Measurements from ENCODE around the gene LHFPL3. TPM values are rescaled to one million over a fixed set of nuclear protein-coding genes. Genes with fewer than 3 reads are reported as not detected.
A peak's percentile ranks its signal among the peaks of the same experiment; 100 is the strongest.

Gene LHFPL3
- total RNA-seq, 1 experiment from 2014 or later, result not detected

DNA sequence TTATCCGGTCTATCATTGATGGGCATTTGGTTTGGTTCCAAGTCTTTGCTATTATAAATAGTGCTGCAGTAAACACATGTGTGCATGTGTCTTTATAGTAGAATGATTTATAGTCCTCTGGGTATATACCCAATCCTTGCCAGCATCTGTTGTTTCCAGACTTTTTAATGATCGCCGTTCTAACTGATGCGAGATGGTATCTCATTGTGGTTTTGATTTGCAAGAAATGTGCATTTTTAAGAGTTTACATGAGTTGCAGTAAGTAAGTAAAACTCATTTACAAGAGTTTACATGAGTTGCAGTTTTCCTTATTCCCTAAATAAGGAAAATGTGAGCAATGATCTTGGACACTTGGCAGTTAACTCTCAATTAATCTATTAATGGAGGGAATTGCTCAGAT lies 312.1 kb downstream of the LHFPL3 start:
- no peaks in the 10 kb centered on the region for H3K27me3 ChIP-seq (ENCODE audit: low read length)
- DNase-seq, result no peak
- H3K4me3 ChIP-seq (ENCODE audit: low read length), result no peak overlapping the region
- H3K4me2 ChIP-seq (ENCODE audit: low read depth, low read length, poor library complexity, severe bottlenecking), result no peak overlapping the region
- no peak overlapping the region for H2AFZ ChIP-seq (ENCODE audit: low read length)
- H3K9ac ChIP-seq (ENCODE audit: low read length), result no peak overlapping the region
- H3K79me2 ChIP-seq (ENCODE audit: low read length), result no peaks in the 10 kb centered on the region
- no peaks in the 10 kb centered on the region for H3K9me3 ChIP-seq (ENCODE audit: low read length)
- no peak overlapping the region for H3K27ac ChIP-seq (ENCODE audit: low read length)
- no peaks in the 10 kb centered on the region for H3K36me3 ChIP-seq (ENCODE audit: insufficient read depth, low read length)
- no peaks in the 10 kb centered on the region for H3K4me1 ChIP-seq (ENCODE audit: low read length)
- H3K9me2 ChIP-seq (replicated peaks; ENCODE audit: insufficient read depth, low read length), result no peaks in the 10 kb centered on the region
- no peaks in the 10 kb centered on the region for H4K20me1 ChIP-seq (ENCODE audit: insufficient read depth, low read depth, low read length)

DNA sequence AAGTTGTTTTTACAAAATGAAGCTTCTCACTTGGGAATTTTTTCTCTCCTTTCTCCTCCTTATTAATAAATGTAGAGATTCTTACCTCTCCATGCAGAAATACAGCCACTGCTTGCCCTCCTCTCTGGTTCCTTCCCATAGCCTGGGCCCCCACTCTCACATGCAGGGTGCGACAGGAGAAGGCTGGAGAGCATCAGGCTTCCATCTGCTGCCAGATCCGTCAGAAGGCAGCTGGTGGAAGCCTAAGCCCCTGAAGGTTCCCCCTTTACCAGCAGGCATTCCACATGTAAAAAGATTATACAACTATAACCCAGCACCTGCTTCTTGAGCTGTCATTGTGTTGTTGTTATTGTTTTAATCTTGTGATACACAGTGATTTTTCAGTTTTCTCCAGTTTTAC lies 314.2 kb downstream of the LHFPL3 start:
- H3K79me2 ChIP-seq (ENCODE audit: low read length), result no peaks in the 10 kb centered on the region
- no peak overlapping the region for H3K9ac ChIP-seq (ENCODE audit: low read length)
- H3K9me2 ChIP-seq (replicated peaks; ENCODE audit: insufficient read depth, low read length), result no peaks in the 10 kb centered on the region
- H2AFZ ChIP-seq (ENCODE audit: low read length), result no peak overlapping the region
- H3K36me3 ChIP-seq (ENCODE audit: insufficient read depth, low read length), result no peaks in the 10 kb centered on the region
- H3K4me3 ChIP-seq (ENCODE audit: low read length), result no peak overlapping the region
- no peak for DNase-seq
- H3K4me1 ChIP-seq (ENCODE audit: low read length), result no peaks in the 10 kb centered on the region
- no peak overlapping the region for H3K4me2 ChIP-seq (ENCODE audit: low read depth, low read length, poor library complexity, severe bottlenecking)
- no peaks in the 10 kb centered on the region for H4K20me1 ChIP-seq (ENCODE audit: insufficient read depth, low read depth, low read length)
- H3K9me3 ChIP-seq (ENCODE audit: low read length), result no peaks in the 10 kb centered on the region
- H3K27ac ChIP-seq (ENCODE audit: low read length), result no peak overlapping the region
- H3K27me3 ChIP-seq (ENCODE audit: low read length), result no peaks in the 10 kb centered on the region

DNA sequence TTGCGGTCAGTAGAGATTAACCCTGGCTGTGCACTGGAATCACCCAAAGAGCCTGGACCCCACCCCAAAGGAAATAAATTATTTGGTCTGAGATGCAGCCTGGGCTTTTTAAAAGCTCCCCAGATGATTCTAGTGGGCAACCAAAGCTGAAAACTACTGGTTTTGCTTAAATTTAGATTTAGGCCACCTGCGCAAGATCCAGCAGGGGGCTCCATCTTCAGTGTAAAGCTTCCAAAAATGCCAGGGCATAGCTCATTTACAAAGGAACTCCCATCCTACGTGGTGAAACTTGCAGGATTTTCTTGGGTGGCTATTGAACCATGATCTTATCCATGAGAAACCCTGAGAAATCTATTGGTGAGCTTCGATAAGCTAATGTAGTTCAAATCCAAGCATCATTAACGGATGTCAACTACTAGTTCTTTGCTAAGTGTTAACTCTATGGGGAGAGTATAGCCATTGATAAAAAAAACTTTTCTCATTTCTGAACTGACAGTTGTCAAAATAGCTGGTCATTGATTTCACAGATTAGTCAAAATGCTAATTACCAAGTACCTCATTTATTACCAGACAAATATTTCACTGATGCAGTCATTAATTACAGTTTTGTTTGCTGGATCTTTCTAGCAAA lies 315.3 kb downstream of the LHFPL3 start:
- Histone ChIP-seq H3K27me3 (ENCODE audit: low read length) (no peaks in the 10 kb centered on the region), H3K27ac (ENCODE audit: low read length) (no peak overlapping the region), H3K9me3 (ENCODE audit: low read length) (no peaks in the 10 kb centered on the region), H3K36me3 (ENCODE audit: insufficient read depth, low read length) (no peaks in the 10 kb centered on the region), H3K4me2 (ENCODE audit: low read depth, low read length, poor library complexity, severe bottlenecking) (no peak overlapping the region), H3K9me2 (replicated peaks; ENCODE audit: insufficient read depth, low read length) (no peaks in the 10 kb centered on the region), H3K4me1 (ENCODE audit: low read length) (no peaks in the 10 kb centered on the region), H3K79me2 (ENCODE audit: low read length) (no peaks in the 10 kb centered on the region), H4K20me1 (ENCODE audit: insufficient read depth, low read depth, low read length) (no peaks in the 10 kb centered on the region), H2AFZ (ENCODE audit: low read length) (no peak overlapping the region), H3K4me3 (ENCODE audit: low read length) (no peak overlapping the region), H3K9ac (ENCODE audit: low read length) (no peak overlapping the region)
- DNase-seq, result peak; percentile 60

DNA sequence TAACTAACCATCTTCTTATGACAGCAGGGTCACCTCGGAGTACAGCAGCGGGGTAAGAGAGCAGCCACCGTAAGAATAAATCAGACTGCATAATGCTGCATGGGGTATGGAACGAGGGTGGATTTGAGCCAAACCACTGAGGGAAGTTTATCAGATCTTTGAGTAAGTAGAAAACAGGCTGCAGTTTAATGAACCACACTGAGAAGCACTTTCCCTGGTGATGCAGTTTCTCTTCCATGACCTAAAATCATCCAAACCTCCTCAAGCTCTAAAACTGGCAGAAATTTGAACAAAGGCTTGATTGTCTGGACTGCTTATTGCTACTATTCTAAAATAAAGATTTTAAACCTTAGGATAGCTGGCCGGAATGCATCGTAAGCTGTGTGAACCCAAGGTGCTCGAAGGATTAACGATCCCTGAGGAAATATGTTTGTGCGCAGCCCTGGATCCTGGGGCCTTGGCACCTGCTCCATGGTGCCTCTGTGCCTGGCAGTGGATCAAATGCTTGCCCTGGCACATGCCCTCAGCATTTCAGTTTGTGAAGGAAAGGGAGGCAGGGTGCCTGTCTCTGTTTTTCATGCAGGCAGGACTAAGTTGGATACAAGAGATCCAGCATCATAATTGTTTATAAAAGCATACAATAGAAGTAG lies 322.7 kb downstream of the LHFPL3 start:
- Histone ChIP-seq H2AFZ (ENCODE audit: low read length) (no peak overlapping the region), H4K20me1 (ENCODE audit: insufficient read depth, low read depth, low read length) (no peaks in the 10 kb centered on the region), H3K9ac (ENCODE audit: low read length) (no peak overlapping the region), H3K4me2 (ENCODE audit: low read depth, low read length, poor library complexity, severe bottlenecking) (no peak overlapping the region), H3K27ac (ENCODE audit: low read length) (no peak overlapping the region), H3K9me2 (replicated peaks; ENCODE audit: insufficient read depth, low read length) (no peaks in the 10 kb centered on the region), H3K4me1 (ENCODE audit: low read length) (no peaks in the 10 kb centered on the region), H3K4me3 (ENCODE audit: low read length) (no peak overlapping the region), H3K36me3 (ENCODE audit: insufficient read depth, low read length) (no peaks in the 10 kb centered on the region), H3K9me3 (ENCODE audit: low read length) (no peaks in the 10 kb centered on the region), H3K79me2 (ENCODE audit: low read length) (no peaks in the 10 kb centered on the region), H3K27me3 (ENCODE audit: low read length) (no peaks in the 10 kb centered on the region)
- DNase-seq, result no peak

DNA sequence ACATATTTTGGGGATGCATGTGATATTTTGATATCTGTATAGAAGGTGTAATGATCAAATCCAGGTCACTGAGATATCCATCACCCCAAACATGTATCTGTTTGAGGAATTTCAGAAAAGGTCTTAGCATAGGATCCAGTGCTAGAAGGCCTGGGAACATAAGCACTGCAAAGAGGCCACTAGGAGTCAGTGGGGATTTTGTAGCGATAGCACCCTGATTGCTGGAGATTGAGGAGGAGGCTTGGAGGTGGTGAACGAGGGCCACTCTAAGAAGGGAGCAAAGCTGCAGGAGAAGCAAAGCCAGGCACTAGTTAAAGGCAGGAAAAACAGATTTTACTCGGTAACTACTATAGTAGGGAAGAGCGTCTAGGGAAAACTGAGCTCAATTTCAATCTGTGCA lies 324.0 kb downstream of the LHFPL3 start:
- Histone ChIP-seq H3K9me3 (ENCODE audit: low read length) (no peaks in the 10 kb centered on the region), H3K36me3 (ENCODE audit: insufficient read depth, low read length) (no peaks in the 10 kb centered on the region), H3K9ac (ENCODE audit: low read length) (no peak overlapping the region), H3K9me2 (replicated peaks; ENCODE audit: insufficient read depth, low read length) (no peaks in the 10 kb centered on the region), H2AFZ (ENCODE audit: low read length) (no peak overlapping the region), H4K20me1 (ENCODE audit: insufficient read depth, low read depth, low read length) (no peaks in the 10 kb centered on the region), H3K4me3 (ENCODE audit: low read length) (no peak overlapping the region), H3K27ac (ENCODE audit: low read length) (no peak overlapping the region), H3K79me2 (ENCODE audit: low read length) (no peaks in the 10 kb centered on the region), H3K27me3 (ENCODE audit: low read length) (no peaks in the 10 kb centered on the region), H3K4me2 (ENCODE audit: low read depth, low read length, poor library complexity, severe bottlenecking) (no peak overlapping the region), H3K4me1 (ENCODE audit: low read length) (no peaks in the 10 kb centered on the region)
- no peak for DNase-seq

DNA sequence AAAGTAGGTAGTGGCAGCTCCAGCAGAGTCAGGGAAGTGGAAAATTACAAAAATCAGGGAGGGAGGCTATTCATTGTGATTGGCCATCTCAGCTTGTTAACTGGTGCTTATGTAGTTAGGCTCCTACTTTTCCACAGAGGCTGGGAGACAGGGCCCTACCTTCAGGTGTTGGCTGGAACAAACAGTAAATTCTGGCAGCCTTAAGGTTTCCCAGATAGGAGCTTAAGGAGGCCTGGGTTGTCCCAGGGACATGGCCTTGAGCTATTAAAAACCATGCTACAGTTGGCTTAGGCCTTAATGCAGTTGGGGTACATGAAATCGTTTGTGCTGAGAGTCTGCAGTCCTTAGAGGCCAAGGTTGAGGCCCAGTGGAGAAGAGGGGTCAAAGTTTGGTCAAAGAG lies 324.5 kb downstream of the LHFPL3 start:
- Histone ChIP-seq H3K79me2 (ENCODE audit: low read length) (no peaks in the 10 kb centered on the region), H4K20me1 (ENCODE audit: insufficient read depth, low read depth, low read length) (no peaks in the 10 kb centered on the region)
- DNase-seq, result no peak

DNA sequence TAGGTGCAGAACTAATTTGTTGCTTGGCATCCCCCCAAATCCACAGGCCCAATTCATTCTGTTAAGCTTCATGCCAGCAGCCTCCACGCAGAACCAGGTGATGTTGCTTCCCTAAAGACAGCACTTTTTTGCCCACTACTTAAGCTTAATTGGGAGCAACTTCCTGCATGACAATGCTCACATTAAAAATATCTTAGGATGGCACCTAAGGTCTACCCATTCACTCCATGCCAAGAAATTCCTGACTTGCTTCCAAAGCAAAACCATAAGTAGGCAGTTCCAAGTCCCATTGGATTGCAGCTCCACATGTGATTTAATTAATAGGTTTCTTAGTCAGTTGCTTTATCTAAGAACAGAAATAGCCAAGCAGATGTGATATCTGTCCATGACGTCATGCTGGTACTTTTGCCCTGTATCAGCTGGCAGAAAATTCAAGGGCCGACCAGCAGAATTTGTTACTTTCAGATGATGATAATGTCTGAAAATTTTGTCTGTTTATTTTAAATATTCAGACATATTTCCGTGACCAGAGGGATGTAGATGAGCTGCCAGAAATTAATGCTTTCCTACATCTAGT lies 325.5 kb downstream of the LHFPL3 start:
- Histone ChIP-seq H3K4me2 (ENCODE audit: low read depth, low read length, poor library complexity, severe bottlenecking) (no peak overlapping the region), H3K27ac (ENCODE audit: low read length) (no peak overlapping the region), H3K27me3 (ENCODE audit: low read length) (no peaks in the 10 kb centered on the region), H3K9me2 (replicated peaks; ENCODE audit: insufficient read depth, low read length) (no peaks in the 10 kb centered on the region), H3K9ac (ENCODE audit: low read length) (no peak overlapping the region), H3K4me3 (ENCODE audit: low read length) (no peak overlapping the region), H3K36me3 (ENCODE audit: insufficient read depth, low read length) (no peaks in the 10 kb centered on the region), H3K4me1 (ENCODE audit: low read length) (no peaks in the 10 kb centered on the region), H3K79me2 (ENCODE audit: low read length) (no peaks in the 10 kb centered on the region), H3K9me3 (ENCODE audit: low read length) (no peaks in the 10 kb centered on the region), H2AFZ (ENCODE audit: low read length) (no peak overlapping the region), H4K20me1 (ENCODE audit: insufficient read depth, low read depth, low read length) (no peaks in the 10 kb centered on the region)
- DNase-seq, result no peak

More for the DNA sequence above, 324.5 kb downstream of the LHFPL3 start:
- Histone ChIP-seq H3K4me2 (ENCODE audit: low read depth, low read length, poor library complexity, severe bottlenecking) (no peak overlapping the region), H3K4me1 (ENCODE audit: low read length) (no peaks in the 10 kb centered on the region), H3K27ac (ENCODE audit: low read length) (no peak overlapping the region), H3K9ac (ENCODE audit: low read length) (no peak overlapping the region), H3K9me3 (ENCODE audit: low read length) (no peaks in the 10 kb centered on the region), H3K4me3 (ENCODE audit: low read length) (no peak overlapping the region), H2AFZ (ENCODE audit: low read length) (no peak overlapping the region), H3K27me3 (ENCODE audit: low read length) (no peaks in the 10 kb centered on the region), H3K36me3 (ENCODE audit: insufficient read depth, low read length) (no peaks in the 10 kb centered on the region), H3K9me2 (replicated peaks; ENCODE audit: insufficient read depth, low read length) (no peaks in the 10 kb centered on the region)

DNA sequence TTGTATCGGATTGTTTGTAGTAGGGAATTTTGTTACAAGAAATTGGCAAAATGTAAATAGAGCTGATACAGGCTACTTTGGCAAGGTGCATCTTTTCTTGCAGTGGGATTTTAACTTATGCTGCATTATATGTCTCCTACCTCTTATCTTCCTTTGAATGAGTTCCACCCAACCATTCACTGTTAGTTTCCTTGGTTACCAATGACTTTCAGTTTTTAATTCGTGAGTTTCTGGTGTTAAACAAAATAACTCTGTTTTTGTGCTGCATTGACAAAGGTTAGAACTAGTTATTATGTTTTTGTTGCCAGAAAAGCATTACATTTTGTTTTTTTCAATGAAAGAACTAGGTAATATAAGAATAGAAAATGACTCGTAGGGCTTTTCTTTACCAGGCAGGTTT lies 327.2 kb downstream of the LHFPL3 start:
- no peaks in the 10 kb centered on the region for H4K20me1 ChIP-seq (ENCODE audit: insufficient read depth, low read depth, low read length)
- no peaks in the 10 kb centered on the region for H3K27me3 ChIP-seq (ENCODE audit: low read length)
- no peaks in the 10 kb centered on the region for H3K9me2 ChIP-seq (replicated peaks; ENCODE audit: insufficient read depth, low read length)
- no peaks in the 10 kb centered on the region for H3K79me2 ChIP-seq (ENCODE audit: low read length)
- H3K4me2 ChIP-seq (ENCODE audit: low read depth, low read length, poor library complexity, severe bottlenecking), result no peak overlapping the region
- no peaks in the 10 kb centered on the region for H3K4me1 ChIP-seq (ENCODE audit: low read length)
- no peaks in the 10 kb centered on the region for H3K36me3 ChIP-seq (ENCODE audit: insufficient read depth, low read length)
- no peaks in the 10 kb centered on the region for H3K9me3 ChIP-seq (ENCODE audit: low read length)
- no peak overlapping the region for H3K4me3 ChIP-seq (ENCODE audit: low read length)
- no peak for DNase-seq
- no peak overlapping the region for H3K9ac ChIP-seq (ENCODE audit: low read length)
- H2AFZ ChIP-seq (ENCODE audit: low read length), result no peak overlapping the region
- H3K27ac ChIP-seq (ENCODE audit: low read length), result no peak overlapping the region
